GM19043 (cell line): ENCODE measurements around the gene GPRC5C.

ENCODE experiments used
- ATAC-seq: cut with Tn5 transposase; IDR thresholded peaks from one replicate; pipeline ENCODE4 v1.9.1; 2021; ENCODE audit warnings: low read depth; ENCODE audit not compliant: unreplicated experiment

The GPRC5C gene

GRCh38 chr17:74430706-74431567 is 951 bp upstream of the GPRC5C start:
- peak; percentile 44 for ATAC-seq

GRCh38 chr17:74432424-74432690 is 469 bp downstream of the GPRC5C start:
- ATAC-seq = no peak

- no peak for ATAC-seq
Measured at GRCh38 chr17:74432766-74433391, 991 bp downstream of the GPRC5C start.

GRCh38 chr17:74433421-74434121 is 1.7 kb downstream of the GPRC5C start:
- ATAC-seq = no peak

- no peak for ATAC-seq
Measured at GRCh38 chr17:74435775-74436359, 4.0 kb downstream of the GPRC5C start.

GRCh38 chr17:74437702-74438101 is 5.8 kb downstream of the GPRC5C start:
- no peak for ATAC-seq

GRCh38 chr17:74439691-74440567 is 8.0 kb downstream of the GPRC5C start:
- no peak for ATAC-seq

GRCh38 chr17:74441537-74441936 is 9.6 kb downstream of the GPRC5C start:
- no peak for ATAC-seq

GRCh38 chr17:74442291-74442669 is 10.4 kb downstream of the GPRC5C start:
- ATAC-seq = no peak

- no peak for ATAC-seq
Measured at GRCh38 chr17:74442670-74443515, 11.0 kb downstream of the GPRC5C start.

GRCh38 chr17:74443516-74444296 is 11.8 kb downstream of the GPRC5C start:
- no peak for ATAC-seq

GRCh38 chr17:74444406-74444805 is 12.5 kb downstream of the GPRC5C start:
- no peak for ATAC-seq

GRCh38 chr17:74445158-74445557 is 13.3 kb downstream of the GPRC5C start:
- ATAC-seq = no peak

- peak; percentile 69 for ATAC-seq
Measured at GRCh38 chr17:74446551-74447500, 14.9 kb downstream of the GPRC5C start.

GRCh38 chr17:74447628-74448159 is 15.8 kb downstream of the GPRC5C start:
- ATAC-seq = no peak

- no peak for ATAC-seq
Measured at GRCh38 chr17:74448756-74449155, 16.9 kb downstream of the GPRC5C start.

GRCh38 chr17:74449306-74449705 is 17.4 kb downstream of the GPRC5C start:
- ATAC-seq = no peak
